Left lobe of liver (tissue), 2 donors: Measurements from ENCODE around the gene STXBP5. TPM values are rescaled to one million over a fixed set of nuclear protein-coding genes. Genes with fewer than 3 reads are reported as not detected.
"Not testable (repeated sequence)": the region's sequence is repeated elsewhere in the genome, so short reads cannot be mapped to it uniquely, and the experiment has no call there.

Experiments
- ATAC-seq: fragments of 200-7000 bp; cut with Tn5 transposase; one replicate; pipeline ENCODE4 v1.9.1; 2020; ENCODE audit warnings: mild to moderate bottlenecking, moderate library complexity
- DNase-seq: peaks from one replicate; pipeline ENCODE4 v3.0.0-alpha.2; 2020; ENCODE audit warnings: low spot score
- total RNA-seq: library from RNA; stranded (reverse); gene quantifications from one replicate; pipeline ENCODE4 v1.2.1, GENCODE V29; 2021
- donor health status: DM: no; HTN: no; CAD: no; lungs with moderate emphysema.
- donor health status: DM: no; HTN: yes; CAD: no.

The STXBP5 gene
- total RNA-seq, 1 donor from 2014 or later: 3.7 TPM

DNA sequence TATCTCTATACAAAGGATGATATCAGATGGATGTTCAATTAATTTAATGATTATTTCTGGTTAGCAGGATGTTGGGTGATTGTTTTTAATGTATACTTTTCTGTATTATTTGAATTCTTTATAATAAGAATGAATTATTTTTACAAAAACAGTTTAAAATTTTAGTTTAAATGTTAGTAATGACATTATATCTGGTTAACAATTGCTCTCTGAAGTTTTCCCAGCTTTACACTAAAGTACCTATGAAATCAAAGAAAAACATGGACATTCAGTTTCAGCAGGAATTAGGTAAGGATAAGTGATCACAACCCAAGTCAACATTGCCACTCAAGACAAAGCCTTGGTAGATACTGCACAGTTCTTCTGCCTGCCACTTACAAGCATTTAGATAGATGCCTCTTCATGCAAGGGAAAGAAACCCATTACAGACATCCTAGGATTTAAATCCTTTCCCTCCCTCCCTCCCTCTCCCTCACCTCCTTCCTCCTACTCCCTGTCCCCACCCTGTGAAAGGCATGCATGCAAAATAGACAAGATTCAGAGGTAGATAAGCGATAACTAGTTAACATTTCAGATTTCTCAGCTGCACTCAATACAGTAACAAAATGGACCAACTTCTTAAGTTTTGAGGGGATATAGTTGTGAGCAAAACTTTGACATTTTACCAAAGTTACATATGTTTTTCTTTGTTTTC is 143.8 kb downstream of the STXBP5 start:
- no peak for ATAC-seq
- DNase-seq: no peak

DNA sequence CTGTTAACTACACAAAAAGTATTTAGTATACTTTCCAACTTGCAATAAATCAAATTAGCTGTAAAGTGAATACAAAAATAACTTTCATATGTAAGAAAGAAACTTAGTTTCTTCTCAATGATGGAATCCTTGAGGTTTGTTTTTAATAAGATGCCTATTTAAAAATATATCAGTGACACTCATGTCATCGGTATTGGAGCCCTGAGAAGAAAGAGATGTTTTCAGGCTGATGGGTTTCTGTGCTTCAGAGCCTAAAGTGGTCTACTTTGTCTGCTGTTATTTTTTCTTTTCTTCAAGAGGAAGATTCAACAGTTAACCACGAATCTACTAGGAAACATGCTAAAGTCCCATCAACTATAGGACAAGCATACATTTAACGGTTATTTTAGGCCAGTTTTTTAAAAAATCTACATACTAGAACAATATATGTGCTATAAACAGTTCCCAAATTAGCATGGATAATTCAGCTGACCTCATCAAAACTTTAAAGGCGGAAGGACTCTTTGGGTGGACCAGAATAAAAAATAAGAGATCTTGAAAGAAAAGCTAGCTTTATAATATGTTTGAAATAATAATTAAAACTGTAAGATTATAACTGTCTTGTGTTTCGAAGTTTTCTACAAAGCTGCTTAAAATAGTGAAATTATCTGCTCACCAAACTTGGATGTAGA is 157.2 kb downstream of the STXBP5 start:
- DNase-seq (no peak), ATAC-seq (no peak)

DNA sequence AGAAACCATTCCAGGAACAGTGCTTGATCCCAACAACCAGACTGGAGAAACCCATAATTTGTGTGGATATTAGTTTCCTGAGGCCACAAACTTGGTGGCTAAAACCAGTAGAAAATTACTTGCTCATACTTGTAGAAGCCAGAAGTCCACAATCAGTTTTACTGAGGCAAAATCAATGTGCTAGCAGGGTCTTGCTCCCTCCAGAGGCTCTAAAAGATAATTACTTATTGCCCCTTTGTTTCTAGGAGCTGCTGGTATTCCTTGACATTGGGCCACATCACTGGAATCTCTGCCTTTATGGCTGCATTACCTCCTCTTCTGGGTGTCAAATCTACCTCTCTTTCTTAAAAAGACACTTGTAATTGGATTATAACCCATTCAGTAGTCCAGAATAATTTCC is 162.1 kb downstream of the STXBP5 start:
- DNase-seq (no peak), ATAC-seq (no peak)

DNA sequence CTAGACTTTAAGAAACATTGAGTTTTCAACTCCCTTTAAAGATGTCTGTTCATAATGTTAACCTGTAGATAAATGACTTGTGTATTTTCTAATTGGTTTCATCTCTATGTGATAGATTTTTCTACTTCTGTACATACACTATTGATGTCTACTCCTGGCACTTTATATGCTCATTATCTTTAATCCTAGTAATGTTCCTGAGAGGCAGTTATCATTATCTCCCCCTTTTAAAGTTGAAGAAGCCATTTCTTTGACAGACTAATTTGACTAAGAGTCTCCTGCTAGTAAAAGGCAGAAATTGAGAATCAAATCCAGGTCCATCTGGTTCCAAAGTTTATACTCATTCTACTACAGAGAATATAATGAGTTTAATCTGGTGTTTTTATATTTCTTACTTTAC is 167.1 kb downstream of the STXBP5 start:
- DNase-seq (no peak), ATAC-seq (no peak)

DNA sequence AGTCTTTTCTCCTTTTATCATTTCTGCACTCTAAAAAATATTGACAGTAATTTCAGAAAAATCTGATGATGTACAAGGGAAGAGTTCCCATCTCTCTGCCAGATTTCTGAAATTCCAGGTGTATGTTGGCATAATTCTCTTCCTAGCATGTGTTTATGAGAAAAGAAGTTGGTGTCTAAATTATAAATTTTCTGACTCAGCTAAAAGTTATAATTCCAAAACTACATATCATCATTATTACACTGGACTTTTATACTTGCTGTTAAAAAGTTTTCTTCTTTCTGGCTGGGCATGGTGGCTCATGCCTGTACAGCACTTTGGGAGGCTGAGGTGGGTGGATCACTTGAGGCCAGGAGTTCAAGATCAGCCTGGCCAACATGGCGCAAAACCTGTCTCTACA is 168.6 kb downstream of the STXBP5 start:
- no peak for ATAC-seq

DNA sequence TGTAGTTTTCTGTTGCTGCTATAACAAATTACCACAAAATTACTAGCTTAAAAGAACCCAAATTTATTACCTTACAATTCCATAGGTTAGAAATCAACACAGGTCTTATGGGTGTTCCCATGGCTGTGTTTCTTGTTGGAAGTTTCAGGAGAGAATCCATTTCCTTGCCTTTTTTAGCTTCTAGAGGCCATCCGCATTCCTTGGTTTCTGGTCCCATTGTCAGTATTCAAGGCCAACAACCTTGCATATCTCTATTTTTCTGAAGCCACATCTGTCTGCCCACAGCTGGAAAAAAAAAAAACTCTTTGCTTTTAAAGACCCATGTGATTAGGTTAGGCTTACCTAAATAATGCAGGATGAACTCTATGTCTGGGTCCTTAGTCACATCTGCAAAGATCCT is 174.6 kb downstream of the STXBP5 start:
- ATAC-seq (no peak), DNase-seq (no peak)

More for the DNA sequence above, 168.6 kb downstream of the STXBP5 start:
- no peak for DNase-seq

DNA sequence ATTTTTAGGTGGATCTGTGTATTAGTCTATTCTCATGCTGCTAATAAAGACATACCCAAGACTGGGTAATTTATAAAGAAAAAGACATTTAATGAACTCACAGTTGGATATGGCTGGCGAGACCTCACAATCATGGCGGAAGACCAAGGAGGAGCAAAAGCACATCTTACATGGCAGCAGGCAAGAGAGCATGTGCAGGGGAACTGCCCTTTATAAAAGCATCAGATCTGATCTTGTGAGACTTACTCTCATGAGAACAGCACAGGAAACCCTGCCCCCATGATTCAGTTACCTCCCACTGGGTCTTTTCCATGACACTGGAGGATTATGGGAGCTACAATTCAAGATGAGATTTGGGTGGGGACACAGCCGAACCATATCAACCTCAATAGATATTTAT is 176.6 kb downstream of the STXBP5 start:
- not testable (repeated sequence) for ATAC-seq

DNA sequence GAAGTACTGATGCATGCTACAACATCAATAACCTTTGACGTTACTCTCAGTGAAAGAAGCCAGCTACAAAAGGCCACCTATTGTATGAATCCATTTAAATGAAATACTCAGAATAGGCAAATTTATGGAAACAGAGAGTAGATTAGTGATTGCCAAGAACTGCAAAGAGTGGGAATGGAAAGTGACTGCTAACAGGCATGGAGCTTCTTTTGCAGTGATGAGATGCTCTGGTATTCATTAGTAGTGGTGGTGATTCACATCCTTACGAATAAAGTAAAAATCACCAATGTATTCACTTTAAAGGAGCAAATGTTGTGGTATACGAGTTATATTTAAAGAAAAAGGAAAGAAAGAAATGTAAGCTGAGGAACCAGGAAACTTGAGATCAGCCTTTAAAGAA is 177.5 kb downstream of the STXBP5 start:
- DNase-seq (no peak), ATAC-seq (no peak)

More for the DNA sequence above, 176.6 kb downstream of the STXBP5 start:
- DNase-seq: not testable (repeated sequence)

DNA sequence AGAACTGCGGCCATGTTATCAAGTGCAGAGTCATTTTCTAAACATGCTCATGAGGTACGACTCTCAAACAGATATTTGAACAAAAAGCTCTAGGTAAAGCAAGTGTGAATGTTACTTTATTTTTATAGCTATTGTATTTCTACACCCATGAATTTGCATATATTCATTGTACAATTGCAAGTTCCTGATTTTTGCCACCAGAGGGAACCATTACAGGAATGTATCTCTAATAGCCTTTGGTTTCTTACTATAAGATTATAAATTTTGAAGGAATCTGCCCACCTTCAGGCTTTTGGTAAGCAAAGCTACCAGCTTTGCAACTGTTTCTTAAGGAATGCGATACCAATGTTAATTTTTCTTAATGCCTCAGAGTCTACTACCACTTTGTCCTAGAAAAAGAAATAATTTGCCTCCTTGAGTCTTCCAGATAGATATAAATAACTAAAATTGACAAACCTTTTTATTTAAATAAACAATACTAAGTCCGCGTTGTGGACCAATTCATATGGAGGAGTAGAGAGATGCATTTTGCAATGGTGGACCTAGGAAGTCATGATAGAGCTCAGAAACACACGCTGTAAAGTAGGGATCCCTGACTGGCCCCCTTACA is 178.8 kb downstream of the STXBP5 start:
- ATAC-seq (peak; percentile 60), DNase-seq (no peak)

DNA sequence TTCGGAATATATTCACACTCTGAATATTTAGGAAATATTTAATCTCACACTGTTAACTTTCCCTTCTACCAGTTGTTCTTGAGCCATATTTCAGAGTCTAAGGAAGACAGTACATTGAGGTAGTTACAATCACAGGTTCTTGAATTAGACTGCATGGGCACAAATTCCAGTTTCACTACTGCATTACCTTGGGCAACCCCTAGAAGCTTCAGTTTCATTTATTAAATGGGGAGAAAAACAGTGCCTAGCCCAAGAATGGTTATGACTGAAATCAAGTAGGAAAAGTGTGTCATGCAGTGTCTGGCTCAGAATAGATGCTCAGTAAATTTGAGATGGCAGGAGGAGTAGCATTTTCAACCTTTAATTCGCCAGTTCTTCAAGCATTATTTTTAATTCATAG is 179.8 kb downstream of the STXBP5 start:
- DNase-seq (no peak), ATAC-seq (no peak)

DNA sequence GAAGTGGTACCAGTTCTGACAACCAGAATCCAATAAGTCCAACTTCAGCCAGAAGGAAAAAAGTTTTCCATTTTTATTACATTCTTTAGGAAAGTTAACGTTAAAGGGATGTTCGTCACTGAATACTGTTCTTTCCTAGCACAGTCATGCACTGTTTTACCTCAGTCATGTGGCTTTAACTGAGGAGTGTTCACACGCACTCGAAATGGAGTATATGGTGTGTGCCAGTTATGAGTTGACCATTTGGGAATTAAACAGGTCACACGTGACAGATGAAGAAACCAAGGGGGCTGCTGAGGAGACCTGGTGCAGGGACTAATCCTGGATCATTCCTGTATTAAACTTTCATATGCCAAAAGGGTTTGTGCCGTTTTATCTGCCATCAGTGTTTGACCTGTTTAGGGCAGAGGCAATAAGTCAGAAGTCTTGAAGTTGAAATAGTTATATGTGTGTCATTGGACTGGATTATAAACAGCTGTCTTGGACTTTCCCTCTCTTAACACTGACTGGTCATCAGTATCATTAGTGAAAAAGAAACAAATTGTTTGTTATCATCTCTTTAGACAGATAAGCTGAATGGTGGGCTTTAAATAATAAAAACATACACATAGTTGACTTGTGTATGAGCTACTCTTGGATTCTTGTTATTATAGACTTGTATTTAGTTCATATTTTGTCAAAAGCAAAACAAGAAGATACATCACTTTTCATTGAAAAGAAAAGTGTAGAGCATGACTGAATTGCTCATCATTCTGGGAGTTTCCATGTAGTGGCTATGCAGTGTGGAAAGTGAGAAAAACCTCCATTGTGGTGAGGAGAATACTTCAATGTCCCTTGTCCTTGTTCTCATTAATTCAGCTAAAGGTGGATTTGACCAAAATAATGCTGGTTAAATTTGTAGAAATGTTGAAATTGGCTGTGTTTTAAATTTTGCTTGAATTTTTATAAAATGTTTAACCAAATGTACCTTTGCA is 180.8 kb downstream of the STXBP5 start:
- ATAC-seq (no peak), DNase-seq (no peak)

DNA sequence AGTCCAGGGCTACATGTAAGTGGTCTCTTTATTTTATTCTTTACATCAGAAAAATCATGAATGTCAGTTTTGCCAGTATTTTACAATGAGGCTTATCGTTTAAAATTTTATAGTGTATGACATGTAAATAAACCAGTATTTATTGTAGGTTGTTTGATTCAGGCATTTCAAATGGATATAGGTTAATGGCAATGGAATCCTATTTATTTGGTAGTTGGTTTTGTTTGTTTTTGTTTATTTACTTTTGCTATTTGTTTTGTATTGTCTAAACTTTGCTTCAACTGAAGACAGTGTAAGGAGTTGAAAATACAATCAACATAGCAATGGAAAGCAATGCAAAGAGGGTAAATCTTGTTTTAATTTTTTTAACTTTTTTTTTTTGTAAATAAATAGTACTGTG is 185.2 kb downstream of the STXBP5 start:
- DNase-seq (no peak), ATAC-seq (no peak)

DNA sequence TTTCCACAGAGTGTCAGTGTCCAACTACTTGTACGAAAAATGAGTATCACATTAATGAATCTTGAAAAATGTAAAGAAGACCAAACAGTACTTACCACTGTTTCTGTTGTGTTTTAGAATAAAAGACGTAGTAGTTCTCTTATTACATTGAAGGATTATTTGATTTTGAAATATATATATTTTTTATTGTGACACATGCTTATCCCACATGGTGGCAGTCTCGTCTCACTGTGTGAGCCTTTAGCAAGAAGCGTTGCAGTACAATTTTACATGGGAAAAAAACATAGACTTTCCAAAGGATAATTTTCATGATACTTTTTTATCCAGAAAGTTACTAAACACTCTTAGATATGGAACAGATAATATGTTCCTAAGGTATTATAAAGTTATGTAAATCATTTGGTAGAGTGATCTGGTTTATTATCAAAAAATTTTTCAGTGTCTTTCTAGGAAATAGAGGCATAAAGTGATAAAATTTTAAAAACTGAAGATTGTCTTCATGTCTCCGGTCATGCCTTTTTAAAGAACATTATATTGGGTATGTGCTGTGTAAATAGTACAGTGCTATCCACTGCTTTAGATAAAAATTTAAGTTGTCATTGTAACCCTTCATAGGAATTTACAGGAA is 186.8 kb downstream of the STXBP5 start:
- ATAC-seq: peak; percentile 47
- DNase-seq: no peak

DNA sequence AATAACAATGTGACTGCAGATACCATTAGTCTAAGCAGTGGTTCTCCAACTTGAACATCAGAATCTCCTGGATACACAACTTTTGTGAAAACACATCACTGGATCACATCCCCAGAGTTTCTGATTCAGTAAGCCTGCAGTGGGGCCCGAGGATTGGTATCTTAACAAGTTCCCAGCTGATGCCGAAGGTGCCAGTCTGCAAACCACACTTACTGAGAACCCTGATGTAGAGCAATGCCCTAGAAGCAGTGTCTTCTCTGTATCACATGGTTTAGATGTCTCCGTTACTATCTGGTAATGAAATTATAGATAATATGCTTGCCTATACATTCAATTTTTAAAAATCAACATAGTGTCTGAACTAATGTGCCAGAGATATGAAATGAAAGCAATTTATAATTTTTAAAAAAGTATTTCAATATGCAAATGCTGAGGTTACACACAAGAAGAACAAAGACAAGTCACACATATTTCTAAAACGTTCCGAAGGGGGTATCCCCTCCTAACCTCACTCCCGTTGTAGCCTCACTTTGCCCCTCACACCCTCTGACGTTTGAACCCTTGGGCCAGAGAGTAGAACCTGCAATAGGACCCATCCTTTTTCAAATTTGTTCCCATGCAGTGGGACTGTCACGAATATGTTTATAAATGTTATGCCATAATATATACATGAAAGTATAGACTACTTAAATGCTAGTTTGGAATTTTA is 188.9 kb downstream of the STXBP5 start:
- no peak for ATAC-seq

DNA sequence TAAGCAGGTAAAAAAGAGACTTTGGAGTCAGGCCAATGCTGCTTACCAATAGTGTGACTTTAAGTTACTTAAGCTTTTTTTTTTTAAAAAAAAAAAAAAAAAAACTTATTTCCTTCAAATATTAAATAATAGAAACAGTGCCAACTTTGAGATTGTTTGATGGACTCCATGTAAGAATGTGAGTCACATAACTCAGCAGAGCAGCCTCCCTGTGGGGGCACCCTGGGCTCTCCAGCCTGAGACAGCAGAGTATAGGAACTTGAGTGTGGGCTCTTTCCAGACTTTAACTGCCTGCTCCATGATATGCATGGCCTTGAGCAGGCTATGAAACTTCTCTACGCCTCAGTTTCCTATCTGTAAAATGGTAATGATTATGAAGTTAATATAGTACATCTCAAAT is 190.9 kb downstream of the STXBP5 start:
- no peak for DNase-seq
- no peak for ATAC-seq

More for the DNA sequence above, 188.9 kb downstream of the STXBP5 start:
- no peak for DNase-seq

DNA sequence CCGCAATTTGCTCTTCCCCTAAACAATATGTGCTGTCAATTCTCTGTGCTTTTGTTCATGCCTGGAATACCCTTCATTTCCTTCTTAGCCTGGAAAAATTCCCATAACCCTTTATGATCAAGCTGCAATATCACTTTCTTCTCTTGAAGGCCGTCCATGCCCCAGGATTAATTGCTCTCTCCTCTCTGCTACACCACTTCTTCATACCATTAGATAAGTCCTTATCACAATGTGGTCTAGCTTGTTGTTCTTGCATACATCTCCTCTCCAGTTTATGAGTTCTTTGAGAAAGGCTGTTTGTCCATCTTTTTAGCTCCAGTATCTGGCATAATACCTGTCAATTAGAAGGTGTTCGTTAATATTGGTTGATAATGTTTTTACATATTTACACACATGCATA is 193.1 kb downstream of the STXBP5 start:
- no peak for DNase-seq
- no peak for ATAC-seq

DNA sequence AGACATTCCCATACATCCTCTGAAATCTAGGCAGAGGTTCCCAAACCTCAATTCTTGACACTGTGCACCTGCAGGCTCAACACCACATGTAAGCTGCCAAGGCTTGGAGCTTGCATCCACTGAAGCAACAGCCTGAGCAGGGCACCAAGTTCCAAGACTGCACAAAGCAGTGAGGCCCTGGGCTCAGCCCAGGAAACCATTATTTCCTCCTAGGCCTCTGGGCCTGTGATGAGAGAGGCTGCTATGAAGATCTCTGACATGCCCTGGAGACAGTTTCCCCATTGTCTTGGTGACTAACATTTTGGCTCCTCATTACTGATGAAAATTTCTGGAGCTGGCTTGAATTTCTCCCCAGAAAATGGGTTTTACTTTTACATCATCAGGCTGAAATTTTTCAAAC is 196.8 kb downstream of the STXBP5 start:
- ATAC-seq: no peak
- no peak for DNase-seq

DNA sequence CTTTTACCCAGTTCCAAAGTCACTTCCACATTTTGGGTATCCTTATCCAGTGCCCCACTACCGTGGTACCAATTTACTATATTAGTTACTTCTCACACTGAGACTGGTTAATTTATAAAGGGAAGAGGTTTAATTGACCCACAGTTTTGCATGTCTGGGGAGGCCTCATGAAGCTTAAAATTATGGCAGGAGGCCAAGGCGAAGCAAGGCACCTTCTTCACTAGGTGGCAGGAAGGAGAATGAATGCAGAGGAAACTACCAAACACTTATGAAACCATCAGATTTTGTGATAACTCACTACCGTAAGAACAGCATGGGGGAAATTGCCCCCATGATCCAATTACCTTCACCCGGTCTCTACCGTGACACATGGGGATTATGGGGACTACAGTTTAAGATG is 197.6 kb downstream of the STXBP5 start:
- DNase-seq (no peak), ATAC-seq (no peak)

DNA sequence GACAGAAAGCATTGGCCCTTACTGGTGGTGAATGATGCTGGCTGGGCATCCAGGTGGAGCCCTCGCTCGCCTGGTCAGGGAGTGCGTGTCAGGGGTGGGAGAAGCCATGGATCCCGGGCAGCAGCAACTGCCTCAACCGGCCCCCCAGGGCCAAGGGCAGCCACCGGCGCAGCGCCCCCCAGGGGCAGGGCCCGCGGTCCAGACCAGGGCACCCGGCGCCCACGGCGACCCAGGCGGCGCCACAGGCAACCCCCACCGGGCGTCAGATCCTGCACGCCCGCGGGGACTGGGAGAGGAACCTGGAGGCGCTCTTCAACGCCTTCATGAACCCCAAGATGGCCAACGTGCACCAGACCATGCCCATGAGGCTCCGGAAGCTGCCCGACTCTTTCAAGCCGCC is 202.6 kb downstream of the STXBP5 start:
- DNase-seq (no peak), ATAC-seq (no peak)

DNA sequence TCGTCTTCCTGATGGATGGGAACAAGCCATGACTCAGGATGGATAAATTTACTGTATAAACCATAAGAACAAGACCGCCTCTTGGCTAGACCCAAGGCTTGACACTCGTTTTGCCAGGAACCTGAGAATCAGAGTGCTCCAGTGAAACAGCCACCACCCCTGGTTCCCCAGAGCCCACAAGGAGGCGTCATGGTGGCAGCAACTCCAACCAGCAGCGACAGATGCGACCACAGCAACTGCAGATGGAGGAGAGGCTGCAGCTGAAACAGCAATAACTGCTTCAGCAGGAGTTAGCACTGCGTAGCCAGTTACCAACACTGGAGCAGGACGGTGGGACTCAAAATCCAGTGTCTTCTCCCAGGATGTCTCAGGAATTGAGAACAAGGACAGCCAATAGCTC is 203.4 kb downstream of the STXBP5 start:
- ATAC-seq: no peak
- no peak for DNase-seq
